Skeletal muscle satellite cell (primary cell): ENCODE data around the gene CEP164.

Source experiments
- H3K27me3 ChIP-seq: 2 replicates; pipeline ENCODE4 v1.7.0; 2013; ENCODE audit warnings: low read length; ENCODE audit not compliant: control insufficient read depth, insufficient read depth
- H3K36me3 ChIP-seq: 2 replicates; pipeline ENCODE4 v1.7.0; 2013; ENCODE audit warnings: mild to moderate bottlenecking, control low read depth, low read length; ENCODE audit not compliant: insufficient read depth
- H3K4me1 ChIP-seq: 2 replicates; pipeline ENCODE4 v1.7.0; 2013; ENCODE audit warnings: low read length; ENCODE audit not compliant: control insufficient read depth, insufficient read depth
- H3K4me2 ChIP-seq: 2 replicates; pipeline ENCODE4 v1.7.0; 2013; ENCODE audit warnings: mild to moderate bottlenecking, low read length
- H3K4me3 ChIP-seq: 2 replicates; pipeline ENCODE4 v1.7.0; 2013; ENCODE audit warnings: low read length
- H3K9ac ChIP-seq: 2 replicates; pipeline ENCODE4 v1.7.0; 2013; ENCODE audit warnings: mild to moderate bottlenecking, low read depth, low read length, moderate library complexity
- H3K9me3 ChIP-seq: replicated peaks from 2 replicates; pipeline ENCODE4 v1.7.0; 2013; ENCODE audit warnings: mild to moderate bottlenecking, control low read depth, low read length

Gene CEP164

DNA sequence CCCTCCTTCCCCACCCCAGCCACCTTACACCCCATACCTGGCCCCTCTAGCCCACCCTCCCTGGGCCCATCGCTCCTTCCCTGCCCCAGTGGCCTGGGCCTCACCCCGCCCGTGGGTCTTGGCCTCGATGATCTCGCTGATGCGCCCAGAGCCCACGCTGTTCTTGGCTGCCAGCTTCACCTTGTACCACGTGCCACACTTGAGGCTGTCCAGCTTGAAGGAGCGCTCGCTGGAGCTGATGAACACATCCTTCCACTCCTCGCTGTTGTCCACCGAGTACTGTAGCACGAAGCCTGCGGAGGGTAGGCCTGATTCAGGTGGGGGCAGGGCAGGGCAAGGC lies 110.1 kb downstream of the CEP164 start:
- peaks cover 37% of the 10 kb centered on the region for H3K27me3 ChIP-seq
- no peak overlapping the region for H3K4me2 ChIP-seq
- H3K4me1 ChIP-seq = no peaks in the 10 kb centered on the region
- H3K36me3 ChIP-seq = no peaks in the 10 kb centered on the region
- H3K4me3 ChIP-seq = no peak overlapping the region
- no peak overlapping the region for H3K9ac ChIP-seq
- no peaks in the 10 kb centered on the region for H3K9me3 ChIP-seq

- H3K4me3 ChIP-seq = no peak overlapping the region
- H3K4me2 ChIP-seq = no peak overlapping the region
Measured at GRCh38 chr11:117438371-117439000, 110.8 kb downstream of the CEP164 start.

GRCh38 chr11:117439256-117439655 lies 111.6 kb downstream of the CEP164 start:
- Histone ChIP-seq H3K27me3 (peaks cover 52% of the 10 kb centered on the region), H3K4me2 (no peak overlapping the region), H3K4me3 (no peak overlapping the region), H3K4me1 (no peaks in the 10 kb centered on the region), H3K9ac (no peak overlapping the region), H3K36me3 (no peaks in the 10 kb centered on the region), H3K9me3 (no peaks in the 10 kb centered on the region)

More at GRCh38 chr11:117438371-117439000, 110.8 kb downstream of the CEP164 start:
- peaks cover 44% of the 10 kb centered on the region for H3K27me3 ChIP-seq
- no peaks in the 10 kb centered on the region for H3K9me3 ChIP-seq
- no peaks in the 10 kb centered on the region for H3K4me1 ChIP-seq
- no peak overlapping the region for H3K9ac ChIP-seq
- H3K36me3 ChIP-seq = no peaks in the 10 kb centered on the region

GRCh38 chr11:117440258-117440657 lies 112.6 kb downstream of the CEP164 start:
- Histone ChIP-seq H3K27me3 (peaks cover 53% of the 10 kb centered on the region), H3K36me3 (no peaks in the 10 kb centered on the region), H3K4me1 (no peaks in the 10 kb centered on the region), H3K4me2 (no peak overlapping the region), H3K9ac (no peak overlapping the region), H3K9me3 (no peaks in the 10 kb centered on the region), H3K4me3 (no peak overlapping the region)

GRCh38 chr11:117441146-117441975 lies 113.7 kb downstream of the CEP164 start:
- H3K36me3 ChIP-seq = no peaks in the 10 kb centered on the region
- no peak overlapping the region for H3K4me3 ChIP-seq

DNA sequence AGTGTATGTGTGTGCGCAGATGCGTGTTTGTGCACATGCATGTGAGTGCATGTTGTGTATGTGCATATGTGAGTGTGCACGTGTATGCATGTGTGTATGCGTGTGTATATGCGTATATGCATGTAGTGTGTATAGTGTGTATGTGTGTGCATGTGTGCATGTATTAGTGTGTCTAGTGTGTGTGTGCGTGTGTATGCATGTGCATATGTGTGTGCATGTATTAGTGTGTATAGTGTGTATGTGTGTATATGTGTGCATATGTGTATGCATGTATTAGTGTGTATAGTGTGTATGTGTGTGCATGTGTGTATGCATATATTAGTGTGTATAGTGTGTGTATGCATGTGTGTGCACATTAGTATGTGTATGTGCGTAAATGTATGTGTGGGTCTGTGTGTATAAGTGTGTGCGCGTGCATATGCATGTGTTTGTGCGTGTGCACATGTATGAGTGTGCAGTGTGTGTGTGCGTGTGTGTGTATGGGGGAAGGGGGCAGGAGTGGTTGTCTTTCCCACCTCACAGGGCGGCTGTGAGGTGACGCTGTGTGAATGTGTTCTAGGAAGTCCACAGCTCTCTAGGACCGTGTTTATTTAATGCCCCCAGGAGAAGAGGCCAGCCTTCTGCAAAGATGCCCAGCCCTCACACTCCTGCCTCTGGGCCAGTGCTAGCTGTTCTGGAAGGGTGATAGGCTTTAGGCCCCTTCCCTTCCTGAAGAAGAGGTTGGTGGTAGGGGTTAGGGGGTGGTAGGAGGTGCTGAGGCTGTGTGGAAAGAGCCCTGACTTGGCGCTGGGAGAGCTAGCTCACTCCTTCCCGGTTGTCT lies 114.6 kb downstream of the CEP164 start:
- Histone ChIP-seq H3K36me3 (no peaks in the 10 kb centered on the region), H3K4me3 (no peak overlapping the region), H3K4me1 (no peaks in the 10 kb centered on the region), H3K9ac (no peak overlapping the region), H3K9me3 (no peaks in the 10 kb centered on the region), H3K4me2 (no peak overlapping the region), H3K27me3 (peaks cover 47% of the 10 kb centered on the region)

More at GRCh38 chr11:117441146-117441975, 113.7 kb downstream of the CEP164 start:
- Histone ChIP-seq H3K9me3 (no peaks in the 10 kb centered on the region), H3K27me3 (peaks cover 49% of the 10 kb centered on the region), H3K4me1 (no peaks in the 10 kb centered on the region), H3K4me2 (no peak overlapping the region), H3K9ac (no peak overlapping the region)

DNA sequence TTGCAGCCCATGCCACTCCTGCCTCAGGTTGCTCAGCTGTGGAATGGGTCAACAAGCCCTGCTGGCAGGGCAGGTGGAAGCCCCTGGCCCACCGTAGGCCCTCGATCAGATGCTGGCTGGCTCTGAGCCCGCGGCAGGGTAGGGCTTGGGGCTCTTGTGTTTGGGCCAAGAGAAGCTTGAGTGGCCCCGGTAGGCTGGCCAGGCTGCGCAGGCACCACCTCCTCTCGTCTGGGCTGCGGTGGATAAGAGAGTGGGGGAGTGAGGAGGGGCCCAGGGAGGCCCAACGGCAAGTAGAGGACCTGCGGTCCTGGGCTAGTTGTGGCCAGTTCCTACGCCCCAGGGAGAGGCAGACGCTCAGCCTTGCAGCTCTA lies 115.2 kb downstream of the CEP164 start:
- no peaks in the 10 kb centered on the region for H3K36me3 ChIP-seq
- no peak overlapping the region for H3K4me3 ChIP-seq
- H3K4me2 ChIP-seq = no peak overlapping the region
- peaks cover 47% of the 10 kb centered on the region for H3K27me3 ChIP-seq
- H3K9ac ChIP-seq = no peak overlapping the region
- H3K9me3 ChIP-seq = no peaks in the 10 kb centered on the region
- H3K4me1 ChIP-seq = no peaks in the 10 kb centered on the region

DNA sequence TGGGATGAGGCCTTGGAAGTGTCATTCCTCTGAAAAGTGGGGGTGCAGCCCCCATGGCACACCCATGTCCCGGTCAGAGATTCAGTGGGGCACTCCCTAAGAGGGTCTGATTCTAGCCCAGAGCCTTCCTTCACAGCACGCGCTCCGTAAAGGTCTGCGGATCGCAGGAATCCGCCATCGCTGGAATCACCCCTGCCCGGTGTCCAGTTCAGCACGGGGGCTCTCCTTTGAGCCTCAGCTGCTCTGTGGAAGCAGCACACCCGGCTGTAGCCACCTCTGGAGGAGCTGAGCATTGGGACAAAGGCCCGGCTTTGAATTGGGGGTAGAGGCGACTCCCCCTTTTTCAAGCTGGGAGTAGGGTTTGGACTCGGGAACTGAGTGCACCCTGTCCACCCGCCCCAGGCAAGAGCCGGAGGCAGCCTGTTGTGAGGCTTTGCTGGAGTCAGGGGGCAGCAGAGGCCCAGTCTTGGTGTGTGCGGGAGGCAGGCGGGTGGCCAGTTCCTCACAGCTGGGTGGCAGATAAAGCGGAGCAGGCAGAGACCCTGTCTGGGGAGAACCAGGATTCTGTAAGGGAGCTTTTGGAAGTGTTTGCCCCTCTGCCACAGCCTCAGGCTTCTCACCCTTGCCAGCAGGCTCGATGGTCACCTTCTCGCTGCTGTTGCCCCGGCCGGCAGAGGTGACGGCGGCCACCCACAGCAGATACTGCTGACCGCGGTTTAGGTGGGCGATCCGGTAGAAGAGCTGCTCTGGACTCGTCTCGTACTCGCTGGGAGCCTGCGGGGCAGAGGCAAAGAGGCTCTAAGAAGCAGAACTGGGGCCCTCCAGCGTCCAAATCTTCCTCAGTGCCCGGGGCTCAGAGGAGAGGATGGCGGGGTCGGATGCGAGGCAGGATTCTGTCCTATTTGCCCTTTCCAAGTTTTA lies 115.9 kb downstream of the CEP164 start:
- H3K36me3 ChIP-seq = no peaks in the 10 kb centered on the region
- no peak overlapping the region for H3K4me3 ChIP-seq
- H3K4me1 ChIP-seq = no peaks in the 10 kb centered on the region
- peaks cover 52% of the 10 kb centered on the region for H3K27me3 ChIP-seq
- H3K9me3 ChIP-seq = no peaks in the 10 kb centered on the region
- no peak overlapping the region for H3K9ac ChIP-seq
- H3K4me2 ChIP-seq = peak overlapping the region; percentile 28

DNA sequence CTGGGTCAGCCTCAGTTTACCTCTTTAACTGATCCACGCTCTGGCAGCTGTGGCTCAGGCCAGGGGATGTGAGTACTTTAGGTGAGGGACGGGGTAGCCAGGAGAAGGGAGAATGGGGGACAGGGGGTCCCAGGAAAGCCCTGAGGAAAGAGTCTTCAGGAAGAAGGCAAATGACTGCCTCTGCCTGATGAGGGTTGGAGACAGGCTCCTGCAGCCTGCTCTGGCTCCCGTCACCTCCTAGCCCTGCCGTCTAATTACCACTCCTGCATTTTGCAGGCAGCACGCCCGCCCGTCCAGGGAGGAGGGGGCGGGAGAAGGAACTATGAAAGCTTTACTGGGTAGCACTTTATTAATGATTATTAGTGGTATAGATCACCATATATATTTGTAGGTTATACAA lies 116.6 kb downstream of the CEP164 start:
- H3K27me3 ChIP-seq = peaks cover 56% of the 10 kb centered on the region
- H3K4me2 ChIP-seq = no peak overlapping the region
- no peak overlapping the region for H3K9ac ChIP-seq
- no peak overlapping the region for H3K4me3 ChIP-seq
- H3K9me3 ChIP-seq = no peaks in the 10 kb centered on the region
- H3K36me3 ChIP-seq = no peaks in the 10 kb centered on the region
- H3K4me1 ChIP-seq = no peaks in the 10 kb centered on the region

DNA sequence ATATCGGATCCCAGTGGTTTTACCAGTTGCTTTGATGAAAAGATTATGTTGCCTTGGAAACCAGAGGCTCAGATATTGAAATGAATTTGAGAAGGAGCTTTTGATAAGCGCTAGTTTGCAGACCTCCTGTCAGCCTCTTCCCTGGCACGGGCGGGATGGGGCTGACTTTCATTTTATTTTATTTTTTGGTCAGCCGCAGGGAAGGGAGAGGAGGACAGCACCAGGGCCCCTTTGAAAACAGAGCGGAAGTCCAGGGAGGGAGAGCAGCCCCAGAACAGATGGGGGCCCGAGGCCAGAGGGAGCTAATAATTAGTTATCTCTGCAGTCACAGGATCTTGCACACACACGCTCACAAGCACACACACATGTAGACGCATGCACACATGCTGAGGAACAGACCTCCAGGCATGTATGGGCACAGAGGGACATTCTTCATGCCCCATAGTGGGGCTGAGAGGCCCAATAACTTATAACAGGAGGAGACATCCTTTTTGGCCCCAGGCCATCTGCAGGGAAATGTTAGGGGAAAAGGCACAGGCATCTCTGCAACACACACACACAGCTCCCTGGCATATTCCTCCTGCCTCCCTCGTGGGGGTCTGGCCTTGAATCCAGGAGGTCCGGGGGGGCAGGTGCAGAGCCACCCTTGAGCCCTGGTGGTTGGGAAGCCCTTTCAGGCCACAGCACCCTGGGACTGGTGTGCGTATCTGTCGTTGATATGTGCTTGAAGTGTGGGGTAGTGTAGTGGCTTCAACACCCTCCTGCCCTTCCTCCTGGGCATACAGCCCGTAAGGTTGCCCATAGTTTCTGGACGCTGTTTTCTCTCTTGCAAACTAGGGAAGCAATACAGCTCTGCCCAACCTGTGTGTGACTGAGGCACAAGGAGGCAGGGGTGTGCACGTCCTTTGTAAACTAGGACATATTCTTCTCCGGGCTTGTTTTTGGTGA lies 117.3 kb downstream of the CEP164 start:
- H3K4me1 ChIP-seq = no peaks in the 10 kb centered on the region
- no peaks in the 10 kb centered on the region for H3K9me3 ChIP-seq
- H3K4me2 ChIP-seq = no peak overlapping the region
- no peak overlapping the region for H3K4me3 ChIP-seq
- no peaks in the 10 kb centered on the region for H3K36me3 ChIP-seq
- no peak overlapping the region for H3K9ac ChIP-seq
- H3K27me3 ChIP-seq = peaks cover 53% of the 10 kb centered on the region
